Cardiac muscle cell (in vitro differentiated cells and primary cell): ENCODE measurements around the gene CCNB1IP1. TPM values are rescaled to one million over a fixed set of nuclear protein-coding genes. Genes with fewer than 3 reads are reported as not detected.
"Not testable (repeated sequence)": the region's sequence is repeated elsewhere in the genome, so short reads cannot be mapped to it uniquely, and the experiment has no call there.

ENCODE experiments used
- DNase-seq, 2 donors: peaks; one replicate each; pipeline versions ENCODE4 v3.0.0 to v3.0.0-alpha.2; 2010 to 2017; ENCODE audit warnings: low read depth in 1 of 2, low spot score in 1 of 2
- H3K27ac ChIP-seq: fragments of 200-600 bp; sonication (generic); 2 replicates; pipeline ENCODE4 v1.5.1; 2016
- H3K27me3 ChIP-seq: fragments of 200-600 bp; sonication (generic); 2 replicates; pipeline ENCODE4 v1.6.0; 2016; ENCODE audit warnings: control low read depth
- H3K36me3 ChIP-seq: fragments of 200-600 bp; sonication (generic); 2 replicates; pipeline ENCODE4 v1.5.1; 2016; ENCODE audit warnings: control low read depth
- H3K4me1 ChIP-seq: fragments of 200-600 bp; sonication (generic); 2 replicates; pipeline ENCODE4 v1.8.1; 2017; ENCODE audit warnings: low read depth, mild to moderate bottlenecking, mixed run types
- H3K4me3 ChIP-seq: fragments of 200-600 bp; sonication (generic); 2 replicates; pipeline ENCODE4 v1.5.1; 2016; ENCODE audit warnings: mild to moderate bottlenecking
- H3K9me3 ChIP-seq: fragments of 200-600 bp; sonication (generic); 2 replicates; pipeline ENCODE4 v1.5.1; 2017; ENCODE audit warnings: low read depth, mild to moderate bottlenecking, control low read depth
- polyA plus RNA-seq: library from polyadenylated mRNA; unstranded; fragments of >200 nt; fragmentation: Nextera tagmentation; extraction: Ambion mirVana; gene quantifications from 2 replicates; pipeline ENCODE4 v1.2.1, GENCODE V29; 2016
- total RNA-seq: library from RNA; depleted of rRNA; stranded (reverse); fragments of >200 nt; gene quantifications from 2 replicates; pipeline ENCODE4 v1.2.3, GENCODE V29; 2016
- TF ChIP-seq, protein P1 (sequence below): IDR thresholded peaks from 2 replicates; pipeline ENCODE4 v1.5.1; 2012; ENCODE audit warnings: low read depth, mild to moderate bottlenecking, low read length

Gene CCNB1IP1
- total and polyA plus RNA-seq, 2 experiments from 2014 or later = 63.7 to 152 TPM

DNA sequence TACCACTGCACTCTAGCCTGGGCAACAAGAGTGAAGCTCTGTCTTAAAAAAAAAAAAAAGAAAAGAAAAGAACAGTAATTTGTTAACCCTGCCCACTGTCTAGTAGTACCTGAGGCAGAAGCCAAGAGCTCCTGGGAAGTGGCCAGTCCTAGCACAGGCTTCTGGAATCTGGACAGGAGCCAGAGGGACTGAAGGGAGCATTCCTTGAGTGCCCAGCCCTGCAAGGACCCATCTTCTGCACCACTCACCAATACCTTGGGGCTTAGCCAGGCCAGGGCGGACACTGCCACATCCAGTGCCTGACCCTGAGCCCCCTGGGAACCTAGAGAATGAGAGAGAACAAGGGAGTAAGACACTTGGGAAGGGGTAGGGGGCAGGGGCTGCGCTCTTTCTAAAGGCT lies 44.1 kb upstream of the CCNB1IP1 start:
- peaks cover 46% of the 10 kb centered on the region for H3K36me3 ChIP-seq
- no peak overlapping the region for H3K4me3 ChIP-seq
- no peaks in the 10 kb centered on the region for H3K4me1 ChIP-seq
- no peak overlapping the region for H3K27ac ChIP-seq
- H3K27me3 ChIP-seq = no peaks in the 10 kb centered on the region
- H3K9me3 ChIP-seq = no peaks in the 10 kb centered on the region
- no peak for DNase-seq
- TF ChIP-seq, protein P1, sequence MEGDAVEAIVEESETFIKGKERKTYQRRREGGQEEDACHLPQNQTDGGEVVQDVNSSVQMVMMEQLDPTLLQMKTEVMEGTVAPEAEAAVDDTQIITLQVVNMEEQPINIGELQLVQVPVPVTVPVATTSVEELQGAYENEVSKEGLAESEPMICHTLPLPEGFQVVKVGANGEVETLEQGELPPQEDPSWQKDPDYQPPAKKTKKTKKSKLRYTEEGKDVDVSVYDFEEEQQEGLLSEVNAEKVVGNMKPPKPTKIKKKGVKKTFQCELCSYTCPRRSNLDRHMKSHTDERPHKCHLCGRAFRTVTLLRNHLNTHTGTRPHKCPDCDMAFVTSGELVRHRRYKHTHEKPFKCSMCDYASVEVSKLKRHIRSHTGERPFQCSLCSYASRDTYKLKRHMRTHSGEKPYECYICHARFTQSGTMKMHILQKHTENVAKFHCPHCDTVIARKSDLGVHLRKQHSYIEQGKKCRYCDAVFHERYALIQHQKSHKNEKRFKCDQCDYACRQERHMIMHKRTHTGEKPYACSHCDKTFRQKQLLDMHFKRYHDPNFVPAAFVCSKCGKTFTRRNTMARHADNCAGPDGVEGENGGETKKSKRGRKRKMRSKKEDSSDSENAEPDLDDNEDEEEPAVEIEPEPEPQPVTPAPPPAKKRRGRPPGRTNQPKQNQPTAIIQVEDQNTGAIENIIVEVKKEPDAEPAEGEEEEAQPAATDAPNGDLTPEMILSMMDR = no peak

DNA sequence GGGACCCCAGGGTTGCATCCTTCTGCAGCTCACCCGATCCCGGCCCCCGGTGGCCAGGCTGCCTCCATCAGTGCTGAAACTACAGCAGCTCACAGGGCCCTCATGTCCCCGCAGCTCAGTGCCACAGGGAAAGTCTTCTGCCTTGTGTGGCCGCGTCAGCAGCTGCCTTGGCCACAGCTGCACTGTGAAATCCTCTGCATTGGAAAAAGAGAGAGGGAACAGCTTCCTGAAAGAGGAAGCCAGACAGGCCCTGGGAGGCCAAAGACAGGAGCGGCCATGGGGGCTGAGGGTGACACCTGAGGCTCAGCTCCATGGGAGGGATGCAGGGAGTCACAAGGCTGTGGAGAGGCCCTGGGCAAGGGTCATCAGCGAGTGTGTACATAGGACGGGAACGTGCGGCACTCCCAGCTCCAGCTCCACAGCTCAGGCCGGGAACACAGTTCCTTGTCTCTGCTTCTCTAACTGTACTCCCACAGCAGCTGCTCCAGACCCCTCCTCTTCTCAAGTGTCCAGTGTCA lies 43.1 kb upstream of the CCNB1IP1 start:
- TF ChIP-seq, protein P1 = no peak
- no peak for DNase-seq
- Histone ChIP-seq H3K27ac (no peak overlapping the region), H3K4me1 (no peaks in the 10 kb centered on the region), H3K36me3 (peaks cover 47% of the 10 kb centered on the region), H3K9me3 (no peaks in the 10 kb centered on the region), H3K27me3 (no peaks in the 10 kb centered on the region), H3K4me3 (no peak overlapping the region)

DNA sequence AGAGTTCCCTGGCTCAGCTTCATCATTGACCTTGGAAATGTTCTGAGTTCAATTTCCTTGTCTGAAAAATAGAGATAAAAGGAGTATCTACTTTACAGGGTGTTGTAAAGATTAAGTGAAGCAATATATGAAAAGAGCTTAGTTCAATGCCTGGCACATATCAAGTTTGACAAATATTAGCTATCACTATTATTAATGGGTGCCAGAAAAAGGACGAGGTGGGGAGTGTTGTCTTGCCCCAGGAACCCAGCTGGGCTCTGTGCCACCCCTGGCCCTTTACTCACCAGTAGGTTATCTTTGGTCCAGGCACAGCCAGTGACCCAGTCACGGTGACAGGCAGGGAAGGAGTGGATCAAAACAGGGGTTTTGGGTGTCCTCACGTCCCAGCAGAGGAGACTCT lies 42.4 kb upstream of the CCNB1IP1 start:
- no peak overlapping the region for H3K4me3 ChIP-seq
- peaks cover 47% of the 10 kb centered on the region for H3K36me3 ChIP-seq
- H3K27ac ChIP-seq = no peak overlapping the region
- TF ChIP-seq, protein P1 = no peak
- H3K9me3 ChIP-seq = no peaks in the 10 kb centered on the region
- no peak for DNase-seq
- H3K4me1 ChIP-seq = no peaks in the 10 kb centered on the region
- H3K27me3 ChIP-seq = no peaks in the 10 kb centered on the region

DNA sequence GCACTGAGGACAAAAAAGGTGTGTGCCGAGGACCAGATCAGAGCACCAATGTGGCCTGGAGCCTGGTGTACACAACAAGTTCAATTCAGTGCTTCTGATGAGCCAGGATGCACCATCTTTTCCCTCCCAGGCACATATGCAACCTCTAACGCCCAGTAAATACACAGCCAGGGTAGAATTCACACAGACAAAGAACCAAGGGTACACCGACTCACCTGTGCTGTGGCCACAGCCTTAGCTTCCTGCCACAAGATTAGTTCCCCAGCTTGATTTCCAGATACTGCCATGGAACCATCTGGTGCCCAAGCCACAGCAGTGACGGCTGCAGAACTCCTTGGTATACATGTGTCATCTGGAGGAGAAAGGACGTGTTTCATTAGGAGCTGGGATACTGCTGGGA lies 39.7 kb upstream of the CCNB1IP1 start:
- Histone ChIP-seq H3K9me3 (no peaks in the 10 kb centered on the region), H3K27ac (no peak overlapping the region), H3K4me1 (no peaks in the 10 kb centered on the region), H3K36me3 (peaks cover 48% of the 10 kb centered on the region), H3K27me3 (no peaks in the 10 kb centered on the region), H3K4me3 (no peak overlapping the region)
- TF ChIP-seq, protein P1 = no peak
- no peak for DNase-seq

GRCh38 chr14:20365928-20366327 lies 32.8 kb upstream of the CCNB1IP1 start:
- TF ChIP-seq, protein P1 = no peak
- Histone ChIP-seq H3K27ac (no peak overlapping the region), H3K36me3 (peaks cover 24% of the 10 kb centered on the region), H3K9me3 (no peaks in the 10 kb centered on the region), H3K27me3 (no peaks in the 10 kb centered on the region), H3K4me1 (no peaks in the 10 kb centered on the region), H3K4me3 (no peak overlapping the region)
- no peak for DNase-seq

- H3K4me3 ChIP-seq, H3K27me3 ChIP-seq, H3K27ac ChIP-seq, H3K4me1 ChIP-seq, DNase-seq, H3K9me3 ChIP-seq: not testable (repeated sequence)
- H3K36me3 ChIP-seq = peaks cover 45% of the 10 kb centered on the region
Measured at GRCh38 chr14:20358474-20358873, 25.4 kb upstream of the CCNB1IP1 start.
